Trophoblast cell (in vitro differentiated cells and primary cell): Measurements from ENCODE around the gene ZFAND3.

Source experiments
- DNase-seq, 2 donors: peaks; one replicate each; pipeline ENCODE4 v3.0.0-alpha.2; 2016
- H2AFZ ChIP-seq: 2 replicates; pipeline ENCODE4 v1.6.1; 2013; ENCODE audit warnings: low read length, moderate library complexity, mild to moderate bottlenecking; ENCODE audit not compliant: insufficient read depth, poor library complexity
- H2AK5ac ChIP-seq: 2 replicates; pipeline ENCODE4 v1.6.1; 2013; ENCODE audit warnings: mild to moderate bottlenecking, low read length
- H2BK120ac ChIP-seq: 2 replicates; pipeline ENCODE4 v1.6.1; 2013; ENCODE audit warnings: low read length, mild to moderate bottlenecking, moderate library complexity; ENCODE audit not compliant: insufficient read depth, poor library complexity
- H2BK12ac ChIP-seq: 2 replicates; pipeline ENCODE4 v1.6.1; 2013; ENCODE audit warnings: mild to moderate bottlenecking, low read length, moderate library complexity
- H2BK5ac ChIP-seq: 2 replicates; pipeline ENCODE4 v1.6.1; 2013; ENCODE audit warnings: low read length, low read depth, moderate library complexity, mild to moderate bottlenecking; ENCODE audit not compliant: poor library complexity
- H3K14ac ChIP-seq: 2 replicates; pipeline ENCODE4 v1.6.1; 2013; ENCODE audit warnings: mild to moderate bottlenecking, low read length
- H3K18ac ChIP-seq: 2 replicates; pipeline ENCODE4 v1.6.1; 2013; ENCODE audit warnings: mild to moderate bottlenecking, low read length
- H3K23ac ChIP-seq: 2 replicates; pipeline ENCODE4 v1.6.1; 2013; ENCODE audit warnings: low read length
- H3K27ac ChIP-seq: 2 replicates; pipeline ENCODE4 v1.5.1; 2013; ENCODE audit warnings: low read depth, mild to moderate bottlenecking, inconsistent platforms, low read length, moderate library complexity
- H3K27me3 ChIP-seq: 2 replicates; pipeline ENCODE4 v1.6.1; 2013; ENCODE audit warnings: inconsistent platforms, mild to moderate bottlenecking, low read length, moderate library complexity; ENCODE audit not compliant: insufficient read depth
- H3K36me3 ChIP-seq, 2 experiments: 1 replicate in 1 of 2; 2 replicates in 1 of 2; pipeline ENCODE4 v1.6.1; 2013; ENCODE audit warnings: low read length in 2 of 2, mild to moderate bottlenecking in 2 of 2, moderate library complexity in 1 of 2; ENCODE audit not compliant: insufficient read depth in 2 of 2, control insufficient read depth in 1 of 2
- H3K4ac ChIP-seq: 2 replicates; pipeline ENCODE4 v1.6.1; 2013; ENCODE audit warnings: low read depth, mild to moderate bottlenecking, low read length, moderate library complexity
- H3K4me1 ChIP-seq, 2 experiments: 1 replicate in 1 of 2; 2 replicates in 1 of 2; pipeline ENCODE4 v1.6.1; 2013; ENCODE audit warnings: low read length in 2 of 2, mild to moderate bottlenecking in 2 of 2, moderate library complexity in 1 of 2; ENCODE audit not compliant: insufficient read depth in 2 of 2, control insufficient read depth in 1 of 2
- H3K4me2 ChIP-seq: 2 replicates; pipeline ENCODE4 v1.6.1; 2013; ENCODE audit warnings: inconsistent platforms, mild to moderate bottlenecking, low read length, moderate library complexity
- H3K4me3 ChIP-seq: 2 replicates; pipeline ENCODE4 v1.5.1; 2013; ENCODE audit warnings: mild to moderate bottlenecking, low read depth, low read length, inconsistent platforms
- H3K79me1 ChIP-seq: one replicate; pipeline ENCODE4 v1.6.1; 2013; ENCODE audit warnings: low read length
- H3K79me2 ChIP-seq: 2 replicates; pipeline ENCODE4 v1.6.1; 2013; ENCODE audit warnings: low read length, mild to moderate bottlenecking; ENCODE audit not compliant: control insufficient read depth, insufficient read depth, poor library complexity
- H3K9ac ChIP-seq: 2 replicates; pipeline ENCODE4 v1.6.1; 2013; ENCODE audit warnings: mild to moderate bottlenecking, low read length
- H3K9me3 ChIP-seq: 2 replicates; pipeline ENCODE4 v1.6.1; 2013; ENCODE audit warnings: low read depth, mild to moderate bottlenecking, control low read depth, inconsistent platforms, low read length; ENCODE audit not compliant: insufficient read depth
- H4K12ac ChIP-seq: 2 replicates; pipeline ENCODE4 v1.6.1; 2013; ENCODE audit warnings: low read depth, mild to moderate bottlenecking, low read length, moderate library complexity
- H4K8ac ChIP-seq: 2 replicates; pipeline ENCODE4 v1.6.1; 2013; ENCODE audit warnings: low read depth, mild to moderate bottlenecking, low read length, moderate library complexity
- H4K91ac ChIP-seq: one replicate; pipeline ENCODE4 v1.6.1; 2013; ENCODE audit warnings: low read depth, mild to moderate bottlenecking, low read length, moderate library complexity
- WGBS: extraction: QIAGEN DNeasy Blood & Tissue Kit; methylation state at CpG from one replicate; pipeline ENCODE4 v1.1.7; 2013; ENCODE audit warnings: missing lambda C conversion rate; ENCODE audit not compliant: insufficient read length, insufficient coverage; ENCODE audit errors: extremely low coverage; 5-methylcytosine and 5-hydroxymethylcytosine counted together

Gene ZFAND3

DNA sequence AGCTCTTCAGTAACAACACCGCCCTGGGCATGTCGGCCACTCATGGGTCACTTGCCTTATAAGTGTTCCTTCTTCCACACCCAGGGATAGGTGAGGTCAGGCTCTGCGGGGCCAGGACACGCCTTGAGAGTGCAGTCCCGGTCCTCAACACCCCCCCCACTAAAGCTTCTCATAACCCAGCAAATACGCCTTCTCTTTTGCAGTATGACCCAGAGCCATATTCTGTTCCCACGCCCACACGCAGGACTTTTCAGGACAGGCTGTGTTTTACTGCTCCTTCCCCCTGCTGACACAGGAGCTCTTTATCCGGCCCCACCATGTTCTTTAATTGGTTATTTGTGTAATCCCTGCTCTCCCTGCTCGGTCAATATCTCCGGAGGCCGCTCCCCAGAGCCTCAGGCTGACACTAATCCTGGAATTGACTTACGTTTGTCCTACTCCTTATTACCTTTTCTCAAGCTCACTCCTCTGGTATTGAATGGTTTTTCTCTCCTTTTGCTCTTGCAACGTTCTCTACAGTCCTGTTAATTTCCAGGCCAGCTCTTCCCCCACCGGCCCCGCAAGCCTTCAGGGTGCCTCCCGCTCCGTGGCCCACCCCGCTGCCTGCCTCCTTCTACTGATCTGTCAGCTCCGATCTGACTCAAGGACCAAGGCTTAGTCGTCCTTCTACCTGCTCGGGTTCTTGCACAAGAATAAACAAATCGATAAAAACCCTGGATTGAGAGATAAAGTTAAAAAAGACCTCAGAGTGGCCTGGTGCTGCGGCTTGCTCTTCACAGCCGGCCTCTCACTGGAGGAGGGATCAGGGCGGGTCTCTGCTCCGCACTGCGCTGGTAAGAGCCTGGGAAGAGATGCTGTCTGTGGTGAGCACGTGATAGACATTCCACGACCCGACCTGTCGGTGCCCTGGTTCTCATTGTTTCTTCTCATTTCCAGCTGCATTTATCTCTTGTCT, 357.5 kb downstream of the ZFAND3 start:
- no peak overlapping the region for H3K9ac ChIP-seq
- H3K36me3 ChIP-seq: no peaks in the 10 kb centered on the region
- H3K23ac ChIP-seq: no peak overlapping the region
- no peak overlapping the region for H2AFZ ChIP-seq
- no peak overlapping the region for H4K12ac ChIP-seq
- H2BK5ac ChIP-seq: no peak overlapping the region
- no peak overlapping the region for H4K91ac ChIP-seq
- H3K4me1 ChIP-seq: no peaks in the 10 kb centered on the region
- H3K9me3 ChIP-seq: no peaks in the 10 kb centered on the region
- no peak overlapping the region for H2BK120ac ChIP-seq
- no peak overlapping the region for H2BK12ac ChIP-seq
- no peak overlapping the region for H4K8ac ChIP-seq
- no peaks in the 10 kb centered on the region for H3K79me1 ChIP-seq
- no peak for DNase-seq
- no CpG with 5 or more reads among the region's 32 CpGs for WGBS
- no peak overlapping the region for H3K14ac ChIP-seq
- no peak overlapping the region for H2AK5ac ChIP-seq
- no peak overlapping the region for H3K4ac ChIP-seq
- H3K79me2 ChIP-seq: no peaks in the 10 kb centered on the region
- no peak overlapping the region for H3K4me2 ChIP-seq
- H3K27ac ChIP-seq: no peak overlapping the region
- no peak overlapping the region for H3K18ac ChIP-seq
- H3K27me3 ChIP-seq: no peaks in the 10 kb centered on the region
- no peak overlapping the region for H3K4me3 ChIP-seq

DNA sequence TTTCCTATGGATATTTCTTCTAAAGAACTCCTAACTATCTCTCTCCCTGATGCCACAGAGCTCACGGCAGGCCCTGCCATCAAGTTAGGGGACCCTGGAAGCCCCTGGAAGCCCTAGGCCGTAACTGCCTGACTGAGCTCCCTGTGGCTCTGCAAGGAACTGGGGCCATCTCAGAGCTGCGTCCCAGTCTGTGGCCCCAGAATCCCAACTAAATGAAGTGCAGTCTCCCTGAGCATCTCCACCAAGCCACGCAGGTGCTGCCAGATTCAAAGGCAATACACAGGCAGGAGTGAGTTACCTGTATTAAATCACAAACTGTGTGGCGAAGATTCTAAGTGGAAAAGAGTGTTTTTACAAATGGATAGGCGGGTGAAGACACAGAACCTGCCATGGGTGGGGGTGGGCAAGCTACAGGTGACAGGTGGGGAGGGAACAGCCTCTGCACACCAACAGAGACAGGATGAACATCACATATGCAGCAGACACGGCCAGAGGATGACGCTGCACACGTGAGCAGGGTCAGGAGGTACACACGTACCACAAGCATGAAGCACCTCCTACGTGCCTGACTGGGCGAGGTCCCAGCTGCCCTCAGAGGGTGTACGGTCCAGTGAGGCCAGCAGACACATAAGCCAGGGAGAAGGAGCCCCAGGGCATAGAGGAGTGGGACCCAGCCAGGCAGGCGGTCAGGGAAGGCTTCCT, 358.5 kb downstream of the ZFAND3 start:
- no peak overlapping the region for H4K12ac ChIP-seq
- no CpG with 5 or more reads among the region's 14 CpGs for WGBS

DNA sequence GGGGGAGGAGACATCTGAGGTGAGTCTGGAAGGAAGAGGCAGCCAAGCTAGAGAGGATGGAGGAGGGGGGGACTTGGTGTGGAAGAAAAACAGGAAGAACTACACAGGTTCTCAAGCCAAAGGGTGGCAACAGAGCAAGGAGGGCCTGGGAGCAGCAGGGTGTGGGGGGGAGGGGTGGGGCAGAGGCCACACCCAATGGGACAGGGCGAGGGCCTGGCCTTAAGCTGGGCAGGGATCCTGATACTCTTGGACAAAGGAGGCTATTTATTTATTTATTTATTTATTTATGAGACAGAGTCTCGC, 359.0 kb downstream of the ZFAND3 start:
- Histone ChIP-seq H4K8ac (no peak overlapping the region), H3K4ac (no peak overlapping the region), H2BK5ac (no peak overlapping the region), H3K9ac (no peak overlapping the region), H2BK12ac (no peak overlapping the region), H3K23ac (no peak overlapping the region), H3K36me3 (no peaks in the 10 kb centered on the region), H3K9me3 (no peaks in the 10 kb centered on the region), H3K79me2 (no peaks in the 10 kb centered on the region), H3K79me1 (no peaks in the 10 kb centered on the region), H4K12ac (no peak overlapping the region), H2AFZ (no peak overlapping the region), H3K27ac (no peak overlapping the region), H3K4me1 (no peaks in the 10 kb centered on the region), H3K4me3 (no peak overlapping the region), H3K18ac (no peak overlapping the region), H3K14ac (no peak overlapping the region), H4K91ac (no peak overlapping the region), H3K4me2 (no peak overlapping the region), H2BK120ac (no peak overlapping the region), H2AK5ac (no peak overlapping the region), H3K27me3 (no peaks in the 10 kb centered on the region)
- no peak for DNase-seq
- no CpG with 5 or more reads among the region's 2 CpGs for WGBS

More for the DNA sequence above, 358.5 kb downstream of the ZFAND3 start:
- Histone ChIP-seq H3K9me3 (no peaks in the 10 kb centered on the region), H2BK12ac (no peak overlapping the region), H3K27me3 (no peaks in the 10 kb centered on the region), H4K91ac (no peak overlapping the region), H3K4me3 (no peak overlapping the region), H2BK120ac (no peak overlapping the region), H3K36me3 (no peaks in the 10 kb centered on the region), H3K23ac (no peak overlapping the region), H2AK5ac (no peak overlapping the region), H3K27ac (no peak overlapping the region), H3K4ac (no peak overlapping the region), H3K79me1 (no peaks in the 10 kb centered on the region), H3K79me2 (no peaks in the 10 kb centered on the region), H3K14ac (no peak overlapping the region), H3K18ac (no peak overlapping the region), H2AFZ (no peak overlapping the region), H3K4me2 (no peak overlapping the region), H4K8ac (no peak overlapping the region), H3K9ac (no peak overlapping the region), H3K4me1 (no peaks in the 10 kb centered on the region), H2BK5ac (no peak overlapping the region)
- no peak for DNase-seq

DNA sequence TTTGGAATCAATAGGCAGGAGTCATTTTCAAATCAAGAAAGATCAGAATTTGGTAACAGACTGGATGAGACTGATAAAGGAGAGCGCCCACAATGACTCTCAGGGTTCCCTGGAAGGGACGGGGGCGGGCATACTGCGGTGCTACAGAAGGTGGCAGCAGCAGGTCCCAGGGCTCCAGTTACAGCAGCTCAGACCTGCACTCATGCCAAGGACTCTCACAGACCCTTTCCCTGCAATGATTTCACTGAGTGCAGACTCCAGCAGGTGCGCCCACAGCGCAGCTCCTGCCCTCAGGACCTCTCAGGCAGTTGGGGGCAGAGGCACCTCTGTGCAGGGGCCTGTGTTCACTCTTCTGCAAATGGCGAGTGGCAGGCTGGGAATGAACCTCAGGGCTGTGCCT, 359.8 kb downstream of the ZFAND3 start:
- no peak overlapping the region for H2BK5ac ChIP-seq
- H3K4me1 ChIP-seq: no peaks in the 10 kb centered on the region
- H3K9me3 ChIP-seq: peaks cover 3% of the 10 kb centered on the region
- H3K36me3 ChIP-seq: no peaks in the 10 kb centered on the region
- DNase-seq: no peak
- H2AK5ac ChIP-seq: no peak overlapping the region
- no peak overlapping the region for H2AFZ ChIP-seq
- H2BK120ac ChIP-seq: no peak overlapping the region
- H3K18ac ChIP-seq: no peak overlapping the region
- no peaks in the 10 kb centered on the region for H3K79me1 ChIP-seq
- no peak overlapping the region for H4K8ac ChIP-seq
- no peak overlapping the region for H3K27ac ChIP-seq
- H3K79me2 ChIP-seq: no peaks in the 10 kb centered on the region
- H3K23ac ChIP-seq: no peak overlapping the region
- no peak overlapping the region for H3K4ac ChIP-seq
- no peak overlapping the region for H4K91ac ChIP-seq
- no peak overlapping the region for H3K14ac ChIP-seq
- H2BK12ac ChIP-seq: no peak overlapping the region
- no peak overlapping the region for H3K9ac ChIP-seq
- no peak overlapping the region for H4K12ac ChIP-seq
- WGBS: no CpG with 5 or more reads among the region's 7 CpGs
- no peak overlapping the region for H3K4me2 ChIP-seq
- H3K4me3 ChIP-seq: no peak overlapping the region
- no peaks in the 10 kb centered on the region for H3K27me3 ChIP-seq
